Subcutaneous abdominal adipose tissue (tissue), 5 donors: ENCODE measurements around the gene ARRB1.

Source experiments
- H3K27ac ChIP-seq: one replicate; pipeline ENCODE4 v1.7.0; 2013; ENCODE audit warnings: low read depth, mild to moderate bottlenecking, inconsistent platforms, low read length, moderate library complexity
- H3K27me3 ChIP-seq, 5 donors: one replicate each; pipeline ENCODE4 v1.7.0; 2013; ENCODE audit warnings: low read length in 5 of 5, inconsistent platforms in 1 of 5; ENCODE audit not compliant: control insufficient read depth in 5 of 5, insufficient read depth in 4 of 5
- H3K36me3 ChIP-seq, 5 donors: one replicate each; pipeline ENCODE4 v1.7.0; 2013; ENCODE audit warnings: low read length in 5 of 5; ENCODE audit not compliant: control insufficient read depth in 5 of 5, insufficient read depth in 5 of 5
- H3K4me1 ChIP-seq, 5 donors: one replicate each; pipeline ENCODE4 v1.7.0; 2013; ENCODE audit warnings: low read length in 5 of 5, mild to moderate bottlenecking in 3 of 5, moderate library complexity in 1 of 5; ENCODE audit not compliant: control insufficient read depth in 5 of 5, insufficient read depth in 5 of 5
- H3K4me3 ChIP-seq, 5 donors: one replicate each; pipeline ENCODE4 v1.7.0; 2013; ENCODE audit warnings: low read length in 5 of 5, low read depth in 1 of 5
- H3K9ac ChIP-seq, 5 donors: one replicate each; pipeline ENCODE4 v1.7.0; 2013; ENCODE audit warnings: low read length in 5 of 5, mild to moderate bottlenecking in 4 of 5, moderate library complexity in 3 of 5
- H3K9me3 ChIP-seq, 5 donors: one replicate each; pipeline ENCODE4 v1.7.0; 2013; ENCODE audit warnings: low read length in 5 of 5; ENCODE audit not compliant: control insufficient read depth in 5 of 5
- donor health status: healthy.
- donor health status: healthy.
- donor health status: healthy.
- donor health status: healthy.
- donor health status: healthy.

The ARRB1 gene

DNA sequence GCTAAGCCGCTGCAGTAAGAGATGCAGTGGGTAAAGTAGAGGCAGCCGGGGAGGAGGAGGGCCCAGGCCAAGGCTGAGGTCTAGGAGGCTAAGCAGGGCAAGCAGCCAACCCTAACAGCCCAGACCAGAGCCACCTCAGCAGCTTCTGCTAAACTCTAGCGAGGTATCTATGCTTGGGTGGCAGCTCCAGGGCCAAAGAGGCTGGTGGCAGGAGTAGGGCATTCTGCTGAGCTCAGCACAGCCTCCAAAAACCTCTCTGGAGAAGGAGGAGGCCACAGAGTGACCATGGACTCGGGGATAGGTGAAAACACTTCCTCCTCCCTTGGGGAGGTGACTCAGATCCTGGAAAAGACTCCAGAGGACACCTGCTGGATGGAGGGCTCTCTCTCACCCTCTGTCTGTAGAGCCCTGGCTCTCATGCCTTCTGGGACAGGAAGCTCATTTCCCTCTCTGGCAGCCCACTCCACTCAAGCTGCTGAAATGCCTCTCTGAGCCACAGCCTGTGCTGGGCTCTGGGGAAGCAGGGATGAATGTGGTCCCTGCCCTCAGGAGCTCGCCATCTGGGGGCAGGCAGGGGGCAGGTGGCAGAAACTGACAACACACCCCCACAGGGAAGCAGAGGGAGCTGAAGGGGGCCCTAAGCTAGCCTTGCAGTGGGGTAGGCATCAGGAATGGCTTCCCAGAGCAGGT lies 127.4 kb downstream of the ARRB1 start:
- no peaks in the 10 kb centered on the region for H3K36me3 ChIP-seq
- no peak overlapping the region for H3K4me3 ChIP-seq
- H3K9ac ChIP-seq = no peak overlapping the region
- no peaks in the 10 kb centered on the region for H3K27me3 ChIP-seq
- no peaks in the 10 kb centered on the region for H3K9me3 ChIP-seq
- H3K4me1 ChIP-seq = no peaks in the 10 kb centered on the region
- no peak overlapping the region for H3K27ac ChIP-seq

- Histone ChIP-seq H3K9me3 (no peaks in the 10 kb centered on the region), H3K27ac (no peak overlapping the region), H3K4me1 (no peaks in the 10 kb centered on the region), H3K27me3 (peaks cover 0 to 4% (median 3%) of the 10 kb centered on the region in 5 donors), H3K4me3 (no peak overlapping the region), H3K9ac (no peak overlapping the region), H3K36me3 (no peaks in the 10 kb centered on the region)
These were observed 131.6 kb downstream of the ARRB1 start for GRCh38 chr11:75219869-75220268.

DNA sequence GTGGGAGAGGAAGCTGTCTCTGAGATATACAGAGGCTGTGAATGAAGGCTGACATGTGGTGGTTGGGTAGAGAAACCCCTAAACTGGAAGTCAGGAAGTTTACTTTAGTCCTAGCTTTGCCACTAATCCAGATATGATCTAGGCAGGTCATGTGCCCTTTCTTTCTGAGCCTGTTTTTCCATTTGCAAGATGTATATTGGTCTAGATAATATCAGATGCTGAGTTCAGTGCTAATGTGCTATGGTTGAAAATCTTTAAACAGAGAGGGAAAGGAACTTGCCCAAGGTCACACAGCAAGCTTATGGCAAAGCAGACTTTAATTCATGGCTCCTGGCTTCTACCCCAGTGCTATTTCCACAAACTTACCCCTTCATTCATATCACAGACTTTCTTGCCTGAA lies 136.6 kb downstream of the ARRB1 start:
- no peak overlapping the region for H3K4me3 ChIP-seq
- no peaks in the 10 kb centered on the region for H3K36me3 ChIP-seq
- H3K27me3 ChIP-seq = peaks cover 0 to 4% (median 3%) of the 10 kb centered on the region in 5 donors
- no peaks in the 10 kb centered on the region for H3K9me3 ChIP-seq
- no peaks in the 10 kb centered on the region for H3K4me1 ChIP-seq
- no peak overlapping the region for H3K27ac ChIP-seq
- H3K9ac ChIP-seq = no peak overlapping the region

DNA sequence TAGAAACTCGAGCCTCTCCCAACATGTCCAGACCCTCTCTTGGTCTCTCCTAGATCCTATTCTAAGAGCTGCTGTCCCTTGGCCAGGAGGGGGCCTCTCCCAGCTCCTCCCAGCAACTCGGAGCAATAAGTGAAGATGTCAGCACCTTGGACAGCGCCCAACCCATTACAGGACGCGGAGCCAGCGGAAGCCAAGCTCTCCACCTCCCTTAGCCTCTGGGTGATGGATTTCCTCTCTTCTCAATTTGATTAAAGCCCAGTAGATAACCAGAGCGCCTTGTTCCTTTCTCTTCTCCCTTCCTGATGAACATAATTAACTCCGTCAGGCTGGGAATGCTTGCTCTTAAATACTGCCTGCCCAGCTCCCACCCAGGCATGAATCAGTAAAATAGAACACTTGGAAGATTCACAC lies 137.0 kb downstream of the ARRB1 start:
- no peaks in the 10 kb centered on the region for H3K9me3 ChIP-seq
- peaks cover 0 to 4% (median 3%) of the 10 kb centered on the region in 5 donors for H3K27me3 ChIP-seq
- H3K27ac ChIP-seq = no peak overlapping the region
- no peak overlapping the region for H3K9ac ChIP-seq
- no peak overlapping the region for H3K4me3 ChIP-seq
- H3K36me3 ChIP-seq = no peaks in the 10 kb centered on the region
- H3K4me1 ChIP-seq = no peaks in the 10 kb centered on the region
